DND-41 (cell line): ENCODE data around the gene RGS9BP.
A peak's percentile ranks its signal among the peaks of the same experiment; 100 is the strongest.

ENCODE experiments used
- ATAC-seq: fragments of 200-7000 bp; cut with Tn5 transposase; 3 replicates; pipeline ENCODE4 v1.9.1; 2021; ENCODE audit warnings: low read depth; ENCODE audit not compliant: insufficient read depth
- DNase-seq: peaks from one replicate; pipeline ENCODE4 v3.0.0-alpha.2; 2020
- H2AFZ ChIP-seq: 2 replicates; pipeline ENCODE4 v1.6.0; 2012; ENCODE audit warnings: low read depth, low read length
- H3K27ac ChIP-seq: 2 replicates; pipeline ENCODE4 v1.5.1; 2012; ENCODE audit warnings: low read length, inconsistent platforms
- H3K27me3 ChIP-seq: fragments of 200-600 bp; sonication (generic); 2 replicates; pipeline ENCODE4 v1.6.0; 2012; ENCODE audit warnings: low read length, mild to moderate bottlenecking, inconsistent platforms; ENCODE audit not compliant: insufficient read depth, poor library complexity
- H3K36me3 ChIP-seq: 2 replicates; pipeline ENCODE4 v1.5.1; 2012; ENCODE audit warnings: low read length, inconsistent platforms; ENCODE audit not compliant: insufficient read depth
- H3K4me1 ChIP-seq: 2 replicates; pipeline ENCODE4 v1.5.1; 2012; ENCODE audit warnings: mild to moderate bottlenecking, low read length; ENCODE audit not compliant: insufficient read depth
- H3K4me2 ChIP-seq: 2 replicates; pipeline ENCODE4 v1.6.0; 2012; ENCODE audit warnings: mild to moderate bottlenecking, moderate library complexity, low read length, inconsistent platforms; ENCODE audit not compliant: insufficient read depth
- H3K4me3 ChIP-seq, 2 experiments: fragments of 200-600 bp in 1 of 2; shearing (Covaris generic) in 1 of 2; 2 replicates each; pipeline ENCODE4 v1.5.1; 2012 to 2016; ENCODE audit warnings: inconsistent platforms in 2 of 2, low read length in 2 of 2, mild to moderate bottlenecking in 2 of 2, low read depth in 1 of 2, moderate library complexity in 1 of 2
- H3K79me2 ChIP-seq: 2 replicates; pipeline ENCODE4 v1.6.0; 2012; ENCODE audit warnings: low read length, inconsistent platforms; ENCODE audit not compliant: insufficient read depth
- H3K9ac ChIP-seq: 2 replicates; pipeline ENCODE4 v1.6.0; 2012; ENCODE audit warnings: low read depth, mild to moderate bottlenecking, inconsistent platforms, low read length, moderate library complexity
- H3K9me3 ChIP-seq: 2 replicates; pipeline ENCODE4 v1.5.1; 2012; ENCODE audit warnings: low read length, moderate library complexity, mild to moderate bottlenecking, inconsistent platforms; ENCODE audit not compliant: insufficient read depth, severe bottlenecking
- H4K20me1 ChIP-seq: 2 replicates; pipeline ENCODE4 v1.6.0; 2012; ENCODE audit warnings: low read length; ENCODE audit not compliant: insufficient read depth
- CTCF ChIP-seq: IDR thresholded peaks from 2 replicates; pipeline ENCODE4 v1.5.1; 2012; ENCODE audit warnings: borderline replicate concordance, low read length, moderate library complexity, mild to moderate bottlenecking; ENCODE audit not compliant: poor library complexity, severe bottlenecking; ENCODE audit errors: extremely low read depth
- EZH2 ChIP-seq: IDR thresholded peaks from 3 replicates; pipeline ENCODE4 v1.6.1; 2012; ENCODE audit warnings: borderline replicate concordance, low read depth, mild to moderate bottlenecking, moderate library complexity, low read length, inconsistent platforms; ENCODE audit not compliant: severe bottlenecking

The RGS9BP gene

GRCh38 chr19:32674153-32674930 is 1.3 kb upstream of the RGS9BP start:
- peak overlapping the region; percentile 90 to 98 for H3K4me3 ChIP-seq
- peaks cover 54% of the 10 kb centered on the region for H3K79me2 ChIP-seq
- H3K9me3 ChIP-seq, result no peaks in the 10 kb centered on the region
- H3K27ac ChIP-seq, result peak overlapping the region; percentile 72
- DNase-seq, result peak; percentile 53
- peak overlapping the region; percentile 79 for H3K9ac ChIP-seq
- peaks cover 11% of the 10 kb centered on the region for H3K36me3 ChIP-seq
- peaks cover 48% of the 10 kb centered on the region for H4K20me1 ChIP-seq
- TF ChIP-seq CTCF, result no peak
- TF ChIP-seq EZH2, result no peak
- H2AFZ ChIP-seq, result peak overlapping the region; percentile 89
- peaks cover 32% of the 10 kb centered on the region for H3K4me1 ChIP-seq
- no peaks in the 10 kb centered on the region for H3K27me3 ChIP-seq
- no peak; the same call in 2 of the 3 replicates for ATAC-seq
- H3K4me2 ChIP-seq, result peak overlapping the region; percentile 84

- Histone ChIP-seq H4K20me1 (peaks cover 40% of the 10 kb centered on the region), H3K27me3 (no peaks in the 10 kb centered on the region), H3K4me1 (peaks cover 32% of the 10 kb centered on the region), H3K27ac (peak within 1 kb of the TSS; percentile 72), H3K4me2 (peak within 1 kb of the TSS; percentile 84), H3K9me3 (no peaks in the 10 kb centered on the region), H3K79me2 (peaks cover 46% of the 10 kb centered on the region), H3K9ac (peak within 1 kb of the TSS; percentile 79), H3K36me3 (peaks cover 7% of the 10 kb centered on the region), H3K4me3 (peak within 1 kb of the TSS; percentile 90 to 98), H2AFZ (peak within 1 kb of the TSS; percentile 89)
- DNase-seq (peak; percentile 98), ATAC-seq (peak; percentile 95)
- TF ChIP-seq CTCF, result no peak
- no peak for TF ChIP-seq EZH2
These were observed 523 bp upstream of the RGS9BP start, which contains the start of gene ANKRD27 for GRCh38 chr19:32674931-32675719. Gene ANKRD27, minus strand, starts transcription at chr19:32675180. Its CDS starts 16,165 bp downstream, at chr19:32659015.

GRCh38 chr19:32676186-32676894 is 692 bp downstream of the RGS9BP start:
- H3K4me2 ChIP-seq, result peak overlapping the region; percentile 84
- DNase-seq, result no peak
- peaks cover 32% of the 10 kb centered on the region for H3K4me1 ChIP-seq
- no peaks in the 10 kb centered on the region for H3K27me3 ChIP-seq
- peak overlapping the region; percentile 79; the same call in 1 of the 2 replicates for H3K9ac ChIP-seq
- no peak overlapping the region for H3K27ac ChIP-seq
- no peak for ATAC-seq
- H4K20me1 ChIP-seq, result peaks cover 31% of the 10 kb centered on the region
- H3K4me3 ChIP-seq, result peak overlapping the region; percentile 55 to 98; a peak in 3 of 4 replicates
- peak overlapping the region; percentile 83 for H2AFZ ChIP-seq
- peaks cover 5% of the 10 kb centered on the region; the same call in 1 of the 2 replicates for H3K36me3 ChIP-seq
- peaks cover 35% of the 10 kb centered on the region for H3K79me2 ChIP-seq
- H3K9me3 ChIP-seq, result no peaks in the 10 kb centered on the region
- TF ChIP-seq EZH2 (no peak), CTCF (no peak)
